Thyroid gland (tissue), 4 donors: Measurements from ENCODE around the gene HKDC1. TPM values are rescaled to one million over a fixed set of nuclear protein-coding genes. Genes with fewer than 3 reads are reported as not detected.
A peak's percentile ranks its signal among the peaks of the same experiment; 100 is the strongest.

ENCODE experiments used
- DNase-seq, 2 donors: peaks; one replicate each; pipeline ENCODE4 v3.0.0-alpha.2; 2019
- H3K27ac ChIP-seq, 3 donors: fragments of 200-600 bp; sonication (generic); 1 replicate in 2 of 3; 2 replicates in 1 of 3; pipeline ENCODE4 v1.5.1; 2016 to 2019; ENCODE audit warnings: mild to moderate bottlenecking in 1 of 3, moderate library complexity in 1 of 3
- H3K27me3 ChIP-seq: fragments of 200-600 bp; sonication (generic); one replicate; pipeline ENCODE4 v1.5.1; 2019
- H3K36me3 ChIP-seq, 2 donors: fragments of 200-600 bp; sonication (generic); one replicate each; pipeline ENCODE4 v1.5.1; 2016 to 2019
- H3K4me1 ChIP-seq, 2 donors: fragments of 200-600 bp; sonication (generic); one replicate each; pipeline ENCODE4 v1.5.1; 2017 to 2019
- H3K4me3 ChIP-seq, 3 donors: fragments of 200-600 bp; sonication (generic); replicated peaks in 1 of 3; 1 replicate in 2 of 3; 2 replicates in 1 of 3; pipeline ENCODE4 v1.5.1; 2016; ENCODE audit warnings: mild to moderate bottlenecking in 1 of 3
- H3K9me3 ChIP-seq: fragments of 200-600 bp; sonication (generic); one replicate; pipeline ENCODE4 v1.5.1; 2017
- CTCF ChIP-seq, 6 experiments: fragments of 200-600 bp in 3 of 6; fragments of 450-650 bp in 3 of 6; sonication (generic) in 3 of 6; IDR thresholded peaks; one replicate each; pipeline ENCODE4 v1.5.1; 2016 to 2019; ENCODE audit warnings: antibody characterized with exemption in 6 of 6, mild to moderate bottlenecking in 2 of 6, inconsistent platforms in 1 of 6, moderate library complexity in 1 of 6
- POLR2A ChIP-seq, 2 donors: fragments of 450-650 bp; IDR thresholded peaks; one replicate each; pipeline ENCODE4 v1.6.1; 2017; ENCODE audit warnings: antibody characterized with exemption in 2 of 2, mild to moderate bottlenecking in 2 of 2, moderate library complexity in 1 of 2
- WGBS, 2 donors: methylation state at CpG; one replicate each; pipeline ENCODE4 v1.1.5; 2017; 5-methylcytosine and 5-hydroxymethylcytosine counted together
- intact Hi-C: fragments of 100-400 bp; cut with DNase I; formaldehyde crosslinking; loops from one replicate; pipeline ENCODE4 v1.15.1; 2023
- total RNA-seq, 4 donors: library from RNA; depleted of rRNA; stranded (reverse); fragments of >200 nt; gene quantifications; one replicate each; pipeline ENCODE4 v1.2.3, GENCODE V29; 2016

The HKDC1 gene
- total RNA-seq, 4 donors from 2014 or later = 2.4 to 21.1 (median 8.5) TPM

DNA sequence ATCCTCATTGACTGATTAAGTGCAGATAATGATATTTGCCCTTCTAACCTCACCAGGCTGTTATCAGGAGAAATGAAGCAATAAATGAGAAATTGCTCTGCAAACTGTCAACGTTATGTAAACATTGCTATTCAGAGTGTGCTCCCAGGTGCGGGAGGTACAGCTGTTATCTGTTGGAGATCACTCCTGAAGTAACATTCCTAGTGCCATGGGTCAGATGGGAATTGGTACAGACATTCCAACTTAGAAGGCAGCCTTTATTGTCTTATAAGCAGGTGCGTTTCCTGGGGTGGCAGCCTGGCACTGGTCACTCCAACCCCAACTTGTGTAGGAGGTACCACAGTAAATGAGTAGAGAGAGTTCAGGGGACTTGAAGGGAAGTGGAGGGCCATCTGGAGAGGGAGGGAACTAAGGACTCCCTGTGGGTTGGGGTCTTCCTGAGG, 95.0 kb downstream of the HKDC1 start:
- 89 to 97% methylated on average over 3 of the region's 3 CpGs for WGBS, 2 donors
- H3K4me1 ChIP-seq = peaks cover 7 to 14% of the 10 kb centered on the region in 2 donors
- no peak for TF ChIP-seq POLR2A (IDR thresholded peaks at IDR 0.05)
- no peak for TF ChIP-seq CTCF (IDR thresholded peaks at IDR 0.05)
- H3K4me3 ChIP-seq = no peak overlapping the region
- H3K27me3 ChIP-seq = no peaks in the 10 kb centered on the region
- no peak for DNase-seq
- H3K9me3 ChIP-seq = no peaks in the 10 kb centered on the region
- no peaks in the 10 kb centered on the region for H3K36me3 ChIP-seq
- H3K27ac ChIP-seq = no peak overlapping the region
- intact Hi-C loops = loop anchor here (5.0 kb wide), 1 partner anchor 77 kb away; no protein-coding TSS in a partner anchor

- no peaks in the 10 kb centered on the region for H3K36me3 ChIP-seq
- intact Hi-C loops = loop anchor here (2.0 to 5.0 kb wide), 2 partner anchors 77 kb away; no protein-coding TSS in a partner anchor
- no peaks in the 10 kb centered on the region for H3K27me3 ChIP-seq
- peaks cover 14 to 21% of the 10 kb centered on the region in 2 donors for H3K4me1 ChIP-seq
- DNase-seq = no peak
- TF ChIP-seq POLR2A (IDR thresholded peaks at IDR 0.05) (no peak), CTCF (IDR thresholded peaks at IDR 0.05) (no peak)
- no peak overlapping the region for H3K4me3 ChIP-seq
- no peak overlapping the region for H3K27ac ChIP-seq
- H3K9me3 ChIP-seq = no peaks in the 10 kb centered on the region
- WGBS, 2 donors = 81 to 84% methylated on average over 6 of the region's 6 CpGs
Measured at GRCh38 chr10:69315610-69316312, 95.6 kb downstream of the HKDC1 start.

GRCh38 chr10:69316313-69317059, 96.4 kb downstream of the HKDC1 start:
- TF ChIP-seq POLR2A (IDR thresholded peaks at IDR 0.05) (no peak), CTCF (IDR thresholded peaks at IDR 0.05) (no peak)

More at GRCh38 chr10:69316313-69317059, 96.4 kb downstream of the HKDC1 start:
- intact Hi-C loops = loop anchor here (2.0 to 5.0 kb wide), 2 partner anchors 76 to 78 kb away; no protein-coding TSS in a partner anchor
- 86 to 89% methylated on average over 6 of the region's 6 CpGs for WGBS, 2 donors
- Histone ChIP-seq H3K27me3 (no peaks in the 10 kb centered on the region), H3K9me3 (no peaks in the 10 kb centered on the region), H3K27ac (peak overlapping the region in 2 of 3 donors; percentile 88 to 95), H3K4me1 (peaks cover 21 to 28% of the 10 kb centered on the region in 2 donors), H3K4me3 (no peak overlapping the region), H3K36me3 (no peaks in the 10 kb centered on the region)
- DNase-seq = peak in 1 of 2 donors; percentile 11

Other genes starting within 250 kb of the HKDC1 start
- gene KIFBP, start 231.5 kb upstream of the HKDC1 start, total RNA-seq = 10 to 100 TPM; 37.9 to 54.1 (median 42.8) TPM
- gene SRGN, start 132.2 kb upstream of the HKDC1 start, total RNA-seq = 100 to 1,000 TPM in 1 of 4 donors, 10 to 100 TPM in 3; 30.7 to 140 (median 40.3) TPM
- 10 to 100 TPM; 32.5 to 41.0 (median 36.7) TPM for gene VPS26A, start 96.2 kb upstream of the HKDC1 start, total RNA-seq
- 10 to 100 TPM; 25.1 to 31.6 (median 27.8) TPM for gene SUPV3L1, start 40.1 kb upstream of the HKDC1 start, total RNA-seq
- 100 to 1,000 TPM; 106 to 231 (median 189) TPM for gene HK1, start 58.2 kb downstream of the HKDC1 start, total RNA-seq
- gene TACR2, start 196.6 kb downstream of the HKDC1 start, total RNA-seq = not detected
- gene TSPAN15, start 231.1 kb downstream of the HKDC1 start, total RNA-seq = 10 to 100 TPM in 3 of 4 donors, 1 to 10 TPM in 1; 9.0 to 23.1 (median 17.2) TPM